Stimulated activated CD4-positive, alpha-beta T cell treated with anti-CD3 and anti-CD28 coated beads, Interleukin-4, amount 100 ng/mL, for 24 hours (primary cell): ENCODE data around the gene CIB1.

ENCODE experiments used
- DNase-seq: peaks from one replicate; pipeline ENCODE4 v3.0.0-alpha.2; 2020

Gene CIB1

GRCh38 chr15:90213818-90214204 is 19.9 kb downstream of the CIB1 start:
- no peak for DNase-seq

GRCh38 chr15:90213122-90213817 is 20.5 kb downstream of the CIB1 start:
- no peak for DNase-seq

DNA sequence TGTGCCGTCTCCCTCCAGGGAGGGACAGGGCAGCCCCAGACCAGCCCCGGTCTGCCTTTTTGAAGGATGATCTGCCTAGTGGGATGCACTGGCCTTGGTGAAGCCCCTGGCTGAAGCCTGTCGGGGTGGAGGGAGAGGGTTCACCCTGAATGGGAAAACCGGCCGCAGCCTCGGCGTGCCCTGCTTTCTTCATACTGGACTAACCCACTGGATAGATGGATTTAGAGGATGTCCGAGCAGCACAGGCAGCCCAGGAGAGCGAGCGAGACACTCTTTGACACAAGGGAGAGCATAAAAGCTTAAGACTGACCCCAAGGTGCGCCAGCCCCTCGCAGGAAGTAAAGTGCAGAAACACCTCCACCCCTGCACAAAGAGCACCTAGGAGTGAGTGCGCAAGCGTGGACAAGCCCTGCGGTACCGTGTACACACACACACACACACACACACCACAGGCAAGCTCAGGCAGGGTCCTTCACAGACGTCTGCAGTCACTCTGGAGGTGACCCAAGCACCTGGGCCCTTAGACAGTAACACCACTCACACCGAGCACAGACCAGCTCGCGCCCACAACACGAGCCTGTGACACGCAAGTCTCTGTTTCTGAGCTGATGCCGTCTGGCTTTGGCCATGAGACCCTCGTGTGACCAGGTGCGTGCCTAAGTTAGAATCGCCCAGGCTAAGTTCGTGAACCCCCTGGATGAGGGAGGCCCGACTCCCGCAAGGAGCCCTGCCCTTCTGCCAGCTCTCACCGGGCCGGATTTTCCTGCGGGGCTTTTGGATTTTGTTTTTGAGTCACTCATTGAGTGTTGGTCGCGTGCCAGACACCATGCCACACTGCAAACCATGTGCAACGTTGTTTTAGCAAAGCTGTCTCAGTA is 21.3 kb downstream of the CIB1 start:
- DNase-seq, result no peak

DNA sequence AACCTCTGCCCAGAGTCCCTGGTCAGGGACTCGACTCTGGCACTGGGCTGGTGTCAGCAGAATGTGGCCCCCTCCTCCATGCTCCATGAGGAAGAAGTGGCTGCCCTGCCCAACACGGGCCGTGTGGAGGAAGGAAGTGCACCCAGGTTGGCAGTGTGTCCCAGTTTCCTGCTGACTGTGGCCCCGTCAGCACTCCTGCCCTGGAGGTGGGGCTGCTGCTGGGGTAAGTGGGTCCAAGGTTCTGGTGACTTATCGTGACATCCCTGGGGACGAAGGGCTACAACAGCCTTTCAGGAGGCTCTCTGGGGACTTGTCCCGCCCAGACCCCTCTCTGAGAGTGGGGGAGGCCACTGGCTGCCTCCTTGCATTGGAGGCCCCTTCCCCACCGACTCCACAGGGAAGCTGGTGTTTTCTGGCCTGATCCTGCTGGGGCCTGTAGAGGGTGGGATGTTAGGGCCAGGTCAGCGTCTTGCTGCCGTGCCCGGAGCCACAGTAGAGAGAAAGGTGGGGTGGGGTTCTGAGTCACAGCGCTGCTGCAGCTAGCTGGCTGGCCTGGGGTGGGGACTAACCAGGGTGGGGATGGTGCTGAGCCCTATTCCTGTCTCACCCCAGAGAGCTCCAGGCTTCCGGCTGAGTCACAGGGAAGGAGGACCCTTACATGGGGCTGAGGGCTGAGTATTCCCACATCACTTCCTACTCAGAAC is 22.1 kb downstream of the CIB1 start:
- DNase-seq, result no peak

GRCh38 chr15:90211009-90211408 is 22.7 kb downstream of the CIB1 start:
- no peak for DNase-seq

- no peak for DNase-seq
Observed at GRCh38 chr15:90210593-90210992, 23.1 kb downstream of the CIB1 start.

DNA sequence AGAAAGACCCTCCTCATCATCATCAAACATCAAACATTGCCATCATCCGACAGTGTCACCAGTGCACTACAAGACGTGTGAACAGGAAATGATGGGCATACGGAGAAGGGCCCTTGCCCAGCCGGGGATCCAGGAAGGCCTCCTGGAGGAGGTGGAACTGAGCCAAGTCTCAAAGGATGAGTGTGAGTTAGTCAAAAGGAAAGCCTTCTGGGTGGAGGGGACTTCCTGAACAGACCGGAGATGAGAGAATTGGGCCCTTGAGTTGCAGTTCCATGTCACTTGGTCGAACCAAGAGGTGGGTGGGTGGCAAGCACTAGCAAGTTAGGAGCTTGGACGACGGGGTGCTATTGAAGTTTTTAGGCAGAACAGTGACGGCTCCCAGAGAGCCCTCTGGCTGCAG is 24.1 kb downstream of the CIB1 start:
- peak; percentile 24 for DNase-seq

- DNase-seq, result no peak
Observed at GRCh38 chr15:90208356-90208755, 25.4 kb downstream of the CIB1 start.

DNA sequence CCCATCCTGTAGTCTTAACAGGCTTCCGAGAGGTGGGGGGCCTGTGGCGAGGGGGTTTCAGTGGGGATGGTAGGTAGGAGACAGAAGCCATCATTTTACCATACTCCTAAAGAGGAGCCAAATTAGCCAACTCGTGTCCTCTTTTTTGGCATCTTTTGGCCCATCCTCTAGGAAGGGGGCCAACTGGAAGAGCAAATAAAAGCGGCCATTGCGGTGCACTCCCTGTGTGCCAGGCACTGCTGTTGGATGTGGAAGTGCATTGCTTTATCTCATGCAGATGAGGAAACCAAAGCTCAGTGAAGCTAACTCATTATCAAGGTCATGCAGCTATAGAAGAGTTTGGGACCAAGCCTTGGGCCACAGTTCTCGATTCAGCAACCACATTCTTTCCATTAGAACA is 26.5 kb downstream of the CIB1 start:
- DNase-seq, result no peak

DNA sequence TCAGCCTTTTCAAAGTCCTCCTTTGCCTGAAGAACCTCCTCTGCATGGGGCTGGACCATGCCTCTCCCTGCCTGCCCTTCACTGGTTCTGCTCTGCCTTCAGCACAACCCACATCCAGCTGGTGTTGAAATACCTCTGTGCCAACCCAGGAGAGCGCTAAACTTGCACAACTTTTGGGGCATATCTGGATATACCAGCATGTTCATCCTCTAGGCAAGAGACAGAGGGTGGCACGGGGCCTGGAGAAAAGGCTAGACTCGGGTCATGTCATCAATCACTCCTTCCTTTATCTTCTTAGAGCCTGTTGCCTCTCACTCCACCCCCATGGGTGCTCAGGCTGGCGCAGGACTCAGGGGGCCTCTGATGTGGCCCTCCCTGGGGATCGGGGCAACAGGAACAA is 27.9 kb downstream of the CIB1 start:
- DNase-seq, result no peak

- no peak for DNase-seq
Observed at GRCh38 chr15:90205050-90205848, 28.5 kb downstream of the CIB1 start.

- DNase-seq, result no peak
Observed at GRCh38 chr15:90203922-90204321, 29.8 kb downstream of the CIB1 start.

- DNase-seq, result no peak
Observed at GRCh38 chr15:90203473-90203872, 30.3 kb downstream of the CIB1 start.

DNA sequence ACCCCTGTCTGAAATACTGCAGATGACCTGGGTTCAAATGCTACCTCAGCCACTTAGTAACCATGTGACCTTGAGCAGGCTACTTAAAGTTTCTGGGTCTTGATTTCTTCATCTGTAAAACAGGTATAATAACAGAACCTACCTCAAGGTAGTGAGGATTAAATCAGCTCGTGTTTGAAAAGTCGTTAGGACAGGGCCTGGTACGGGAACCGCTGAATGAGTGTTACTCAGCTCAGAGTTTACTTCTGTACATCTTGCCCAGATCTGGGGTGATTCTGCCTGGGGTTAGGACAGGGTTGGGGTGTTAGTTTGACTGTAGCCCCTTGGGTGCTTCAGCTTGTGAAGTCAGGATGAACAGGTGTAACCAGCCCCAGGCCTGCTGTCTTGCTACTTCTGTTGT is 30.8 kb downstream of the CIB1 start:
- no peak for DNase-seq

GRCh38 chr15:90201944-90202375 is 31.8 kb downstream of the CIB1 start:
- DNase-seq, result no peak

DNA sequence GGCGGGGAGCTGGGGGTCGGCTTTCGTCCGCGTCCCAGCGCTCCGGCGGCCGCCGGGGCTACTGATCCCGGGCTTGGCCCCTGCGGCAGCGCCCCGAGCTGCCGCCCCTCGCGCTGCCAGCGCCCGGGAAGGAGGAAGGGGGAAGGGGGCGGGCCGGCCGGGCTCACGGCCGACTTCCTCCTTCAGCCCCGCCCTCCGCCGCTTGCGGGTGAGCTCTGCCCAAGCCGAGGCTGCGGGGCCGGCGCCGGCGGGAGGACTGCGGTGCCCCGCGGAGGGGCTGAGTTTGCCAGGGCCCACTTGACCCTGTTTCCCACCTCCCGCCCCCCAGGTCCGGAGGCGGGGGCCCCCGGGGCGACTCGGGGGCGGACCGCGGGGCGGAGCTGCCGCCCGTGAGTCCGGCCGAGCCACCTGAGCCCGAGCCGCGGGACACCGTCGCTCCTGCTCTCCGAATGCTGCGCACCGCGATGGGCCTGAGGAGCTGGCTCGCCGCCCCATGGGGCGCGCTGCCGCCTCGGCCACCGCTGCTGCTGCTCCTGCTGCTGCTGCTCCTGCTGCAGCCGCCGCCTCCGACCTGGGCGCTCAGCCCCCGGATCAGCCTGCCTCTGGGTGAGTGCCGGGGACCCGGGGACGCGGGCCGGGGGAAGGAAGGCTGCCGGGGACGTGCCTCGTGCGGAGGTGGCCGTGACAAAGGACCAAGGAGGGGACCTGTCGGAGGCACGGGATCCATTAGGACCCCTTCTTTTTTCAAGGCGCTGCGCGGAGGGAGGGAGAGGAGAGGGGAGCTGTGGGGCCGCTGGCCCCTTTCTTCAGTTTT is 32.4 kb downstream of the CIB1 start, which contains the start of gene SEMA4B:
Gene SEMA4B, plus strand, starts transcription at position 201 of the 814 bp plus-strand sequence. Its CDS starts 249 bp downstream, at position 450.
- DNase-seq, result peak; percentile 68

DNA sequence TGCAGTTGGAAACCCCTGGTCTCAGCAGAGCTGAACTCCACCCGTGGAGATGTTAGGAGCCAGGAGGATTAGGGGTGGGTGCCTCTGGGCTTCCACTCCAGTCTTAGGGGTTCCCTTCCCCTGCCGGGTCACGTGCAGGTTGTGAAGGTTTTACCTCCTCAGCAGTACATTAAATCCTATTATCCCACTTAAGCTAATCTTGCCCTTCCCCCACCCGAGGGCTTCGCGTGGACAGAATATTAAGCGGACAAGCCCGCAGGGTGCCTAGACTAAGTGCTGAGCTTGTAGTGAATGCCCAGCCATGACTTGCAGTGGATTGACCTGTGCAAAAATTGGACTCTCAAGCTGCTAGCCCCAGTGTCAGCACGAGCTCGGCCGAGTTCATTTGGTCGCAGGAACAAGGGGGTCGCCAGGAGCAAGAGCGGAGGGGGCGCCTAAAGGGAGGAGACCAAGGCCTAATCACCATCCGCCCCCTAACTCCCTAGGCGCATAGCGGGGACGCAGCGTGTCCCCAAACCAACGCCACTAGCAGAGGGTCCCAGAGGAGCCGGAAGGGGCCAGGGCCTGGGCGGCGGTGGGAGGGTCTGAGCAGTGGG is 33.1 kb downstream of the CIB1 start:
- no peak for DNase-seq

DNA sequence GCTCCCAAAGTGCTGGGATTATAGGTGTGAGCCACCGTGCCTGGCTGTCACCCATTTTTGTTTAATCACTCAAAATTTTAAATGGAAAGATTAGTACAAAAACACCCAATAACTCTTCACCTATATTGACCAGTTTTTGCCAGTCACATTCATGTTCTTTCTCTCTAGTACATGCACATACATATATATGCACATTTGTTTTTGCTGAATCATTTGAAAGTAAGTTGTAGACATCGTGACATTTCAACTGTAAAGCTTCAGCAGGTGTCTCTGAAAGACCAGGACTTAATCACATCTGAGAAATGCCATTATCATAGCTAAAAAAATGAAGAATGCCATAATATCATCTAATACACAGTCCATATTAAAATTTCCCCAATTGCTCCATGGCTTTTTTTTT is 39.1 kb downstream of the CIB1 start:
- no peak for DNase-seq

DNA sequence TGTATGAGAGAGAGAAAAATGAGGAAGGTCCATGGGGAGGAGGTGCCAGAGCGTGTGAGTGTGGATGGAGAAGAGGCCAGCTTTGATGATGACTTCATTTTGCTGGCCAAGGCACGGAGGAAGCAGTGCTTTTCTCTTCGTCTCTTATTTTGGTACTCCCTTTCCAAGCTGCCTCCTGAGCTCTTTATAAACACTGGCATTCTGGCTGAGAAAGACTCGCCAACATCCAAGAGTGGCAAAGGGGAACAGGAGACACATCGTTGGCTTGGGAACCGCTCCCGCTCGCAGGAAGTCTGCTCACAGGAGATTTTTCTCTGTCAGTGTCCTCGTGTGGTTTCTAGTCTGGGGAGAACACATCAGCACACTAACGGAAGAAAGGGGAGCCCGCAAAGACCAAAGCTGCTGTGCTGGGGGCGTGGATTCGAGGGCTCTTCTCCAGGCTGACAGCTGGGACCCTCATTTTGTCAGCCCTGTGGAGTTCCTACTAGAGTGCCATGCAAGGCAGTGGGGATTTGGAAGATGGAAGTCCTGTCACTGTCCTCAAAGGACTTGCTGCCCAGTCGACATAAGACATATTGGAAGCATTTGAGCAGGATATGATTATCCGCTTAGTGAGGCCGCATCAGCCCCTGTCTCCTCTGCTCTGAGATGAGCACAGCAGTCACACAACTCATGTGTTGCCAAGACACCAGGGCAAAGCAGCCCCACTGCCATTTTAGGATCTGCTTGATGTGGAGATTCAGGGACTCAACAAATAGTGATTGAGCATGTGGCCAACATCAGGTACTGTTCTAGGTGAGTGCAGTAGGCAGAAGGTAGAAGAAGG is 40.6 kb downstream of the CIB1 start:
- no peak for DNase-seq

- peak; percentile 24 for DNase-seq
Observed at GRCh38 chr15:90191794-90192509, 41.8 kb downstream of the CIB1 start.
